Adrenal gland (tissue), 5 donors: ENCODE data around the gene CBLL1.

Experiments
- POLR2A ChIP-seq, 2 donors: fragments of 450-650 bp; IDR thresholded peaks; one replicate each; pipeline ENCODE4 v1.6.1; 2017; ENCODE audit warnings: antibody characterized with exemption in 2 of 2, mild to moderate bottlenecking in 2 of 2, moderate library complexity in 1 of 2
- TF ChIP-seq, protein P1 (sequence below), 6 experiments: fragments of 450-650 bp in 4 of 6; fragments of 200-600 bp in 2 of 6; sonication (generic) in 1 of 6; IDR thresholded peaks; 1 replicate in 5 of 6; 2 replicates in 1 of 6; pipeline versions ENCODE4 v1.5.1 to v1.8.0; 2016 to 2021; ENCODE audit warnings: antibody characterized with exemption in 6 of 6, mild to moderate bottlenecking in 2 of 6, moderate library complexity in 1 of 6
- donor health status: DM: no; HTN: no; CAD: no.

GRCh38 chr7:107744345-107744750, 406 bp downstream of the CBLL1 start:
- TF ChIP-seq, protein P1, sequence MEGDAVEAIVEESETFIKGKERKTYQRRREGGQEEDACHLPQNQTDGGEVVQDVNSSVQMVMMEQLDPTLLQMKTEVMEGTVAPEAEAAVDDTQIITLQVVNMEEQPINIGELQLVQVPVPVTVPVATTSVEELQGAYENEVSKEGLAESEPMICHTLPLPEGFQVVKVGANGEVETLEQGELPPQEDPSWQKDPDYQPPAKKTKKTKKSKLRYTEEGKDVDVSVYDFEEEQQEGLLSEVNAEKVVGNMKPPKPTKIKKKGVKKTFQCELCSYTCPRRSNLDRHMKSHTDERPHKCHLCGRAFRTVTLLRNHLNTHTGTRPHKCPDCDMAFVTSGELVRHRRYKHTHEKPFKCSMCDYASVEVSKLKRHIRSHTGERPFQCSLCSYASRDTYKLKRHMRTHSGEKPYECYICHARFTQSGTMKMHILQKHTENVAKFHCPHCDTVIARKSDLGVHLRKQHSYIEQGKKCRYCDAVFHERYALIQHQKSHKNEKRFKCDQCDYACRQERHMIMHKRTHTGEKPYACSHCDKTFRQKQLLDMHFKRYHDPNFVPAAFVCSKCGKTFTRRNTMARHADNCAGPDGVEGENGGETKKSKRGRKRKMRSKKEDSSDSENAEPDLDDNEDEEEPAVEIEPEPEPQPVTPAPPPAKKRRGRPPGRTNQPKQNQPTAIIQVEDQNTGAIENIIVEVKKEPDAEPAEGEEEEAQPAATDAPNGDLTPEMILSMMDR (IDR thresholded peaks at IDR 0.05), result no peak
- no peak for TF ChIP-seq POLR2A (IDR thresholded peaks at IDR 0.05)
